HG02884 (cell line): ENCODE data around the gene TMEM163.
"Not testable (repeated sequence)": the region's sequence is repeated elsewhere in the genome, so short reads cannot be mapped to it uniquely, and the experiment has no call there.

ENCODE experiments used
- ATAC-seq: cut with Tn5 transposase; IDR thresholded peaks from one replicate; pipeline ENCODE4 v1.9.1; 2021; ENCODE audit warnings: mild to moderate bottlenecking, moderate library complexity; ENCODE audit not compliant: unreplicated experiment

The TMEM163 gene

GRCh38 chr2:134537702-134538101, 181.1 kb downstream of the TMEM163 start:
- ATAC-seq, result no peak

- ATAC-seq, result no peak
Measured at GRCh38 chr2:134537121-134537520, 181.7 kb downstream of the TMEM163 start.

- no peak for ATAC-seq
Measured at GRCh38 chr2:134536296-134536695, 182.5 kb downstream of the TMEM163 start.

- no peak for ATAC-seq
Measured at GRCh38 chr2:134532537-134532936, 186.3 kb downstream of the TMEM163 start.

- ATAC-seq, result no peak
Measured at GRCh38 chr2:134527381-134527780, 191.4 kb downstream of the TMEM163 start.

GRCh38 chr2:134522496-134523455, 196.0 kb downstream of the TMEM163 start:
- ATAC-seq, result no peak

- ATAC-seq, result no peak
Measured at GRCh38 chr2:134518101-134518500, 200.7 kb downstream of the TMEM163 start.

- no peak for ATAC-seq
Measured at GRCh38 chr2:134515137-134515536, 203.7 kb downstream of the TMEM163 start.

- no peak for ATAC-seq
Measured at GRCh38 chr2:134513465-134513804, 205.4 kb downstream of the TMEM163 start.

DNA sequence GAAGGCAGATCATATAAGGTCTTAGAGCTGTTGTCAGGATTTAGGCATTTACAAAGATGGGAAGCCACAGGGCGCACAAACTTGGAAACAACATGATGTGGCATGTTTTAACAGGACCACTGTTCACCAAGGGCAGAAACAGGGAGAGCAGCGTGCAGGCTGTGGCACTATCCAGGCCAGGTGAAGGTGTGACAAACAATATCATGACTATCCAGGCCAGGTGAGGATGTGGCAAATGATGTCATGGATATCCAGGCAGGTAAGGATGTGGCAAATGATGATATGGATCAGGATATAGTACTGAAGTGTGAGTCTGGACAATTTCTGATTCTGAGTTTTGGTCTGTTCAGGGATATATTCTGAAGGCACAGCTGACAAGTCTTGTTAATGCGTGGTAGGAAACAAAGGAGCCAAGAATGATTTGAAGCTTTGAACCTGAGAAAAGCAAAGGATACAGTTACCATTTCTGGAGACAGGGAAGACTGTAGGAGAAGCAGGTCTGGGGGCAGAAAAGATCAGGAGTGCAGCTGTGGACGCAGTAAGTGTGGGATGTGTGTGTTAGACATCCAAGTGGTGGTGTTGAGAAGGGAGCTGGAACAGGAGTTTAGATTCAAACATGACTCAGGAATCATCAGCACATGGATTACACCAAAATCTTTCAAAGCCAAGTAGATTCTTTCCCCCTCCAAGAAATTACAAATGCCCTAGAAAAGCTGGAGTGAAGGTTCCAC, 205.9 kb downstream of the TMEM163 start:
- ATAC-seq, result no peak

GRCh38 chr2:134508391-134508790, 210.4 kb downstream of the TMEM163 start:
- no peak for ATAC-seq

DNA sequence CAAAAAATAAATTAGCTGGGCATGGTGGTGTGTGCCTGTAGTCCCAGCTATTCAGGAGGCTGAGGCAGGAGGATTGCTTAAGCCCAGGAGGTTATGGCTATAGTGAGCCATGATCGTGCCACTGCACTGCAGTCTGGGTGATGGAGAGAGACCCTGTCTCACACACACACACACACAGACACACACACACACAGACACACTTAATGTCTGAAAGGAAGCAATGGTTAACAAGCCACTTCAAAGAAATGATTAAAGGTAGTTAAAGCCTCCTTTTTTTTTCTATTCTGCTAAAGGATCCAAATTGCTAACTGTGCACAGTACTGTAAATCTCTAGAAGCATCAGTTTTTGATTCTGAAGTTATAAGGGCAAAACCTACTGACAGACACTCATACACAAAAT, 211.1 kb downstream of the TMEM163 start:
- no peak for ATAC-seq

GRCh38 chr2:134507159-134507558, 211.6 kb downstream of the TMEM163 start:
- not testable (repeated sequence) for ATAC-seq

GRCh38 chr2:134505446-134505845, 213.4 kb downstream of the TMEM163 start:
- no peak for ATAC-seq

- ATAC-seq, result no peak
Measured at GRCh38 chr2:134504586-134505336, 214.0 kb downstream of the TMEM163 start.

GRCh38 chr2:134502104-134502503, 216.7 kb downstream of the TMEM163 start:
- no peak for ATAC-seq

GRCh38 chr2:134501476-134502091, 217.2 kb downstream of the TMEM163 start:
- no peak for ATAC-seq

DNA sequence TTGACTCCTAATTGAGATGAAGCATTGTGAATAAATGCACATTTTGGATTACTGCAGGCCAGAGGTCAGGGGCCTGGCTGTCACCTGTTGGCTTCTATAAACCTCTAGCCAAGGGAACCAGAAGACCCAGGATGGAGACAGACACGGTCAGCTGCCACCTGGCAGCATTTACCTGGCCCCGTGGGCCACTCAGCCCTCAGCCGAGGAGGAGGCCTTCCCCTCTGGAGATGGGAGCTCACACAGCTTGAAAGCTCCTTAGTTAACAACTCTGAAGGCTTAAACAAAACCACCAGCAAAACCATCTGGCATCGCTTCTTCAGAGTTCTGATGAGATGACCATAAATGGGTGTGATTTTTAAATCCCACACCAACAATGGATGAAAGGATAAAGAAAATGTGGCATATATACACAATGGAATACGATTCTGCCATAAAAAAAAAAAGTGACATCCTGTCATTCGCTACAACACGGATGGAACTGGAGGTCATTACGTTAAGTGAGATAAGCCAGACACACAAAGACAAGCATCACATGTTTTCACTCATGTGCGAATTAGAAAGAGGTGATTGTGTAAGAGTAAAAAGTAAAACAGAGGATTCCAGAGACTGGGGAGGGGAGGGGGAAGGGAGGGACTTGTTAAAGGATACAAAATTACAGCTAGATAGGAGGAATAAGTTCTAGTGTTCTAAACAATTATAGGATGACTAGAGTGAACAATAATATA, 218.4 kb downstream of the TMEM163 start:
- ATAC-seq, result no peak

DNA sequence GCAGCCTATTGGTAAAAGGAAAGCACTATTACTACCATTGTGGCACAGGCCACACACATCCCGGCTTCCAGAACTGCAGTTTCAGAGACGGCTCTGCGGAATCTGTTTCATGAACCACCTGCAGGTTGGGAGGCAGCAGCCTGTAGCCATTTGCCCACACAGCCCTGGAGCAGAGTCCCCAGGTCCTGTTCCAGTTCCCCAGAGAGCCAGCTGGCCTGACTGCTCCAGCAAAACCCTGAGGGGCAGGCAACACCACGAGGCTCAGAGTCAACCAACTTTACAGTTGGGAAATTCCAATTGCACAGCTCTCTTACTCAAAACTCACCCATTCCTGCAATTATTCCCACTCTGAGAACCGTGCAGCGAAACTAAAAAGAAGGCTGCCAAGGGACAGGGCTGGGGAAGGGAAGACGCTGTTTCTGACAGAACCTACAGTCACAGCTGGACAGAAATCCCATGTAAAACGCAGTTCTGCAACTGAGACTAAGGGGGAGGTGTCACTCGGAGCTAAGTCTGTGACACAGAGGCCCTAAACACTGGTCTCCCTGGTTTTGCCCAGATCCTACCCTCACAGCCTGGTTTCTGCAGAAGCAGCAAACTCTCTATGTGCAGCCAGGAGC, 219.4 kb downstream of the TMEM163 start:
- ATAC-seq, result no peak

GRCh38 chr2:134498654-134499053, 220.1 kb downstream of the TMEM163 start:
- ATAC-seq, result no peak
